Stimulated activated CD4-positive, alpha-beta T cell treated with anti-CD3 and anti-CD28 coated beads, TNF-alpha, amount 100 ng/mL, for 1 hour (primary cell): Measurements from ENCODE around the gene CDON.

Source experiments
- DNase-seq, 3 donors: peaks; one replicate each; pipeline ENCODE4 v3.0.0-alpha.2; 2020; ENCODE audit warnings: low read depth in 3 of 3, low spot score in 1 of 3

CDON gene

DNA sequence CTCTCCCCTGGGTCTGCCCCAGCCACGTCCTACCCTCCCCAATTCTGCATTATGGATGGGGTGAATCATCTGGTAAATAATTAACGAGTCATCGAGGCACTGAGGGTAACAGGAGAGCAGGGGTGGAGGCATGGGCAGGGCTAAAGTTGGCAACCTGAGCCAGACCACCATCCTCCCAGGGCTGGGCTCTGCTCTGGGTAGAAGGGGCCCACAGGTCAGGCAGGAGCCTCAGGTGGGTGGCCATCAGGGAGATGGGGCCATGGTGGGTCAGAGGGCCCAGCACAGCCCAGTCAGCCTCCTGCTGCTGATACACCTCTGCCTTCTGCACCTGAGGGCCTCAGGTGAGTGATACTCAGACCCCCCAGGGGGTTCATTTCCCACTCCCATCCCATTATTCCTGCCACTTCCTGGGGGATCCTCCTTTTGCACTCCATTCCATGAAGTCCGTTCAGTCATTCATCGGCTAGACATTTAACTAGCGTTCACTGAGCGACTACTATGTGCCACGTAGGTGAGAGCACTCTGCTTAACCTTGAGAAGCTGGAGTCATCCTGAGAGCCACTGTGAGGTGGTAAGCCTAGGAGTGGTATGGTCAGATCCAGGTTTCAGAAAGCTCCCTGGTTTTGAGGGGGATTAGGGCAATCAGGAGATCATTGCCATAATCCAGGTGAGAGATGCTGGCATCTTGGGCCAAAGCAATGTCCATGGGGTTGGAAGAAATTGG lies 116.7 kb downstream of the CDON start, which contains the start of gene VSIG10L2:
VSIG10L2 (plus strand) TSS at position 248 of the 724 bp plus-strand sequence; CDS start at position 260, 12 bp downstream.
- no peak for DNase-seq

DNA sequence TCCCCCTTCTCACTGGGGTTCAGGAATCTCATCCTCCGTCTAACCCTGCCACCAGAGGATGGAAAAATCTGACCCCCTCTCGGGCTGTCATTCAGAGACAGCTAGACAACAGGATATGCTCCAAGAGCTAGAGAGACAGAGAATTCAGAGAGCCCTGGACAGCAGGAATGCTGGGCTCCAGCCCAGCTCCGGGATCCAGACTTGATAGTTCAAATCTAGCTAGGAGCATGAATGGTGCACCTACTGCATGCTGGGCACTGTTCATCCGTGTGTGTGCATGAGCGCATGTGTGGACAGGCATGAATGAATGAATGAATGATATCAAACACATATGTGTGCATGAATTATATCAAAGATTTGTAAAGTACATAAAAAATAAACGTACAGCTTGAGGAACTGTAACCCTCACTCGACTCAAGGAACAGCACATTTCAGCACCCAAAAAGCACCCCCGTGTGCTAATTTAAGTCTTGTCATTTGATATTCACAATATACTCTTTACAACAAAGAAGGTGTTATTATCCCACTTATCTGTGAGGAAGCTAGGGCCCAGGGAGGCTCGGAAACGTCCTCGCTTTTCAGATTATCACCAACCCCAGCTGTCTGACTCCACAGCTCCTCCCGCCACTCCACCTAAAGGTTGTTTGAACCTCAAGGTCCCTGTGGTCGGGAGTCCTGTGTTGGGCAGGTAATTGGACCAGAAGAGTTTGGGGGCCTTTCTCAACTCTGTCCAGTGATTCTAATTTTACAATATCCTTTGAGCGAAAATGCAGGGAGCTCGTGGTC lies 117.5 kb downstream of the CDON start:
- no peak for DNase-seq

DNA sequence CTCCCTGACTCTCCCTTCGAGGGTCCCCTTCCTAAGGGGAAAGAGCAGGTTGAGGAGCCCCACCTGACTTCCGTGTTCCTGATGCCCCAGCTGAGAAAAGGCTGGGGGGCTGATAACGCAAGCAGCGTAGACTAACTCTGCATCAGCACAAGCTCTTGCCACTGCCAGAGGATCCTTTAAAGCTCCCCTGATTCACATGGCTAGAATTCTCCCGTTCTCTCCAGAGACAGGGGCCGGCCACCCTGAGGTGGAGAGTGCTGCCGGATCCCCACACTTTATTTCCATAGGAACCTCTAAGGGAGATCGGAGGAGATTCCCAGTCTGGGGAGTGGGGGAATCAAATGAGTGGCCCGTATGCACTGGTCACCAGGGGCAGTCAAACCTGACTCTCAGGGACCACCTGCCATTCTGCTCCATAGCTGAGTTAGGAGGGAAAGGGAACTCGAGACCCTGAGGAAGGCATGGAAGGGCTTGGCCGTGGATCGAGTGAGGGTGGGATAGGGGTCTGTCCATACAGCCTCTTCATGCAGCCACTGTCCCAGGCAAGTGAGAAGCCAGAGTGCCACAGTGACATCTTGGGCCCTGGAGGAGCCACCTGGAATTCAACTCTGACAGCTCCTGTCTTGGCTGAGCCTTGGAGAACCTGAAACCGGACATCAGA lies 118.2 kb downstream of the CDON start:
- DNase-seq, result no peak

DNA sequence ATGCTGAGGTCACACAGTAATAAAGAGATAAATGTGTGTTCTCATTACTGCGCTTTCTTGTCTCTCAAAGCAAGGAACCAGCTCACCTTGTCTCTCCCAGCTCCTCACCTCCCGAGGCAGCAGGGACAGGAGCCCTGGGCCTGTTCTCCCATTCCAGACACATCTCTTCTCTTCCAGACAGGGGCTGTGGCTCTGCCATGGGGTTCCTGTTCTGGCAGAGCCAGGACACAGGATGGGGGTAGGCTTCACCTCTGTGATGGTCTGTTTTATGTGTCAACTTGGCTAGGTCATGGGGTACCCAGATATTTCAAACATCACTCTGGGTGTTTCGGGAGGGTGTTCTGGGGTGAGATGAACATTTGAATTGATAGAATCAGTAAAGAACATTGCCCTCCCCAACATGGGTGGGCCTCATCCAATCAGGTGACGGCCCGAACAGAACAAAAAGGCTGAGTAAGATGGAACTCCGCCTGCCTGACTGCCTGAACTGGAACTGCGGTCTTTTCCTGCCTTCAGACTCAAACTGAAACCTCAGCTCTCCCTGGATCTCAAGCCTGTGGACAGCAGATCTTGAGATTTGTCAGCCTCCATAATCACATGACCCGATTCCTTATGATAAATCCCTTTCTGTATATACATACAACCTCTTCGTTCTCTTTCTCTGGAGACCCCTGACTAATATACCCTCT lies 118.9 kb downstream of the CDON start:
- no peak for DNase-seq

DNA sequence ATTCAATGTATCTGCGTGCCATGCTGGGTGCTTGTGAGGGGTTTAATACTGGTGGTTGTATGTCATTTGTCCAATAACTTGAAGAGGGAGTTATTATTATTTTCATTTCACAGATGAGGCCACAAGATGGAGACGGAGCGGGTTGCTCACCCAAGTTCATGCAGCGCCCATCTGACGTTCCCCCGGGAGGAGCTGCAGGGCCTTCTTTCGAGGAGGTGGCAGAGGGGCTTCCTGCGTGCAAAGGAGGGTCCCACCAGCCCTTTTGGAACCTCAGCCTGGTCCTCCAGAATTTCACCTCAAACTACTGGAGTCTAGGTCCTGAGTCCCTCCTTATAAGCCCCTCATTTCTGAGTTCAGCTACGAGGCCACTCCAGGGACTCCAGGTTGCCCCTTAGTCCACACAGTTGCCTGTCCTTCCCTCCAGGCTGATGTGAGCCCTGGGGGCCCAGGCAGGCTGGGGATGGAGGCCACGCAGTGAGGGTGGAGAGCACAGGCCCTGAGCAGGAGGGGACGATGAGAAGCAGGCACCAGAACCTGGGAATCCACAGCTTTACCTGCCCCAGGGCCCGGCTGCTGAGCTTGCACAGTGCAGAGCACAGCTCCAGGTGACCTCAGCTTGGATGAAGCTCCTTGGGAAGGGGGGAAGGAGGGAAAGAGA lies 119.8 kb downstream of the CDON start:
- no peak for DNase-seq

DNA sequence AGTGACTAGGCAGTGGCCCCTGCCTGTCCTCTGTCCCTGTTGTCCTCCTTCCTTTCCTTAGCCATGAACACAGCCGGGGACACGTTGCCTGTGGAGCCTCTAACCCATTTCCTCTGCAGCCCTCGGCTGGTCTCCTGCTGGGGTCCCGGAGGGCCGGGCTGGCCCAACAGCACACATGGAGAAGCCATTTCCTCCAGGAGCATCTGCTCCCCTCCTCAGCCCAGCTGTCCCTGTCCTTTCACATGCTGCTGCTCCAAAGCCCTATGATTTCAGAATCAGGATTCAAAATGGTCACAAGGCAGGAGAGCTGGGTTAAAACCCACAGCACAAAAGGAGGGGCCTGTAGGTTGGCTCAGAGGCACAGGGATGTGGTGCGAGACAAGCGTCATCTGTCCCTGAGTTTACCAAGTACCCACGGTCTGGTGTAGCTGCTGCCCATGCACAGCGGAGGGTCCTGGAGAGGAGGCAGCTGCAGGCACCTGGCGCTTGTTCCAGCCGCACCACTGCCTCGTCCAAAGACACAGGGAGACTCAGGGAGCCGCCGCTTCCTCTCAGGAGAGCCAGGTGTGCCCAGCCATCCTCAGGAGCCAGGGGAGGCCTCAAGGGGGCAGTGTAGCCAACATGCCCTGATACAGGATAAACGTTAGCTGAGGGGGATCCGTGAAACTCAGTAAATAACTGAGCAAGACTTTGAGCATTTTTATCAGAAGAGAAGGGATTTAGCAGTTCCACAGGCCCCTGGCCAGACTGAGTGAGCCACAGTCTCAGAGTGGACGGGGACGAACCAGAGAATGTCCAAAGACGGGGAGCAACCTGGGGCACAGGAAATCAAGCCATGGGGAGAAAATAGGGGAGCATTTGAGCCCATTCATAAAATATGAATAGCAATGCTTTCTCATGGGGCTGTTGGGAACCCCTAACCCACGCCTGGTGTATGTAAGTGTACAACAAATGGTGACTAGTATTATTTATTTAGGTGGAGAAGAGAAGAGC lies 120.8 kb downstream of the CDON start:
- peak in 1 of 3 donors; percentile 39 for DNase-seq

DNA sequence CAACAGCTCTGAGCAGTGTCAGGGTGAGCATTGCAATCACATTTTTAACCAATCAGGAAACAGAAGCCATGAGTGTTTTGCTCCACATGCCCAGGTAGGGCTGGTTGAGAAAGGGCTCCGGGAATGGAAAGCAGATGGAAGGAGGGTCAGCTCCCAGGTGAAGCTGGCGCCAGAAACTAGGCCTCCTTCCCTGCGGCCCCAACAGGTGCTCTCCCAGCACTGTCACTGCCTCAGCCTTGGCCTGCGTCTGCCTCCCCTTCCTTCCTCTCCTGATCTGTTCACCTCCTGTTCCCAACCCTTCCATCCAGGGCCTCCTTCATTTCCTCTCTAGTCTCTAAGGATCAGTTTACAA lies 121.4 kb downstream of the CDON start:
- no peak for DNase-seq

DNA sequence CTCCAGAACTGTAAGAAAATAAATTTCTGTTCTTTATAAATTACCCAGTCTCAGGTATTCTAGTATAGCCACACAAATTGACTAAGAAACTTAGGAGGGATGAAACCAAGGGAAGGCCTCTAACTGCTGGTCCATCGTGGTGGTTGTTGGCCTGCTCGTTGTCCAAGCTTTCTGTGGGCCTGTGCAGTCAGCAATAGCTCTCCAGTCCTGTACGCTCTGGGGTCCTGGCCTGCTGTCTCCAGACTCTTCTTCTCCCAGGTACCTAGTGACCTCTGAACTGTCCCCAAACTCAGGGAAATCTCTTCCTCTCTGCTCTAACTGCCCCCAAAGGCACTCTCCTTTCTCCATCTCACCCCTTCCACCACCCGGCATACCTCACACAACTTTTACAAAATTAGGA lies 122.5 kb downstream of the CDON start:
- DNase-seq, result no peak

DNA sequence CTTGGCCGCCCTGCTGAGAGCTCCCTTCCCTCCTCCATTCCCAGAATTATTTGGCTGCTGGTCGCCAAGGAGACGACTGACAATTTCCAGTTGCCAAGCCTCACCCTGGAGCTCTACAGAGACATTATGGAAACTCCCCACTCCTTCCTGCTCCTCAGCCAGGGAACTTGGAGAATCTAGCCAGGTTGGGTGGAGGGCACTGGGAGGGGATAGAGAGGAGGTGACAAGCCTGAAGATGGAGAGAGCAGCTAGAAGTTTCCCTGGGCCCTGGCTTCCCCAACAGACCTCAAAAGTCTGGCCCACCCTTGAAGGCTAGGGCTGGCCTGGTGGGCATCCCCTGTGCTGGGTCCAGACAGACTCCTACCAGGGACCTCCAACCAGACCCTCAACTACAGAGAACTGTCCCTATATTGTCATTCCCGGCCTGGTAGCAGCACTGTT lies 123.6 kb downstream of the CDON start:
- DNase-seq, result no peak

DNA sequence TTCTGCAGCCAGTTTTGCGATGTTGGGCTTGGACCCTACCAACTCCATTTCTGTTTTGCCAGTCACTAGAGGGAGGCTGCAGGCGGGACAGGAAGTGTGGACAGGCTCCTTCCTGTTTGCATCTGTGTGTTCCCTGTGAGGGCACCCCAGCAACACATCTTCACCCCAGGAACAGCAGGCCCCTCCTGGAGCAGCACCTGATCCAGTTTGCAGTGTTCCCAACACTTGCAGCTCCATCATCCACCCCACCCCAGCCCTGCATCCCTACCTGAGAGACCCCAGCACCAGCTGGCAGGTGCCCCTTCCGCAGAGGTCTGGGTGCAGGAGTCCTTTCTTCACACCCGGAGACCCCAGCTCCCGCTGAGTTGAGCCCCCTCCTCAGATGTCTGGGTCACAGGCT lies 124.2 kb downstream of the CDON start:
- DNase-seq, result no peak

DNA sequence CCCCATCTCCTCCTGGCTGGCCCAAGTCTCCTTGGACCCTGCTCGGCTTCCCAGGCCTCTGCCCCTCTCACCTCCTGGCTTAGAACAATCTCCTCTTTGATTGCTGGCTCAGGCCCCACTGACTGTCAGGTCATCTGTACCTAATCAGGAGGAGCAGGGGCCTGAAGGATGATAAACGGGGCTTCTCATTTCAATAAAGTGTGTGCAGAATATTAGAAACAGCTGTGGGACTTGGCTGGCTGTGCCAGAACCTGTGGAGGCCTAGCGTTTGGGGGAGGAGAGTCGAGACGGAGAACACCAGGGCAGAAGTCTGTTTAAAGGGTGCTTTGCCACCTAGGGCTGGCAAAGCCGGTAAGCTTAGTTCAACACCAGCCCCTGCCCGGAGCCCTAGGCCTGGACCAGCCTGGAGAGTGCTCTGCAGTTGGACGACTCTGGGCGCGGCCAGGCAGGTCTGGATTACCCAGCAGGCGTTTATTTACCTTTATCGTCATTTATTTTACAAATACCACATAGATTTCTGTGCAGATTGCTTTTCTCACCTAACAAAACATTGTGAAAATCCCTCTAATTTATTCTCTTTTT lies 127.0 kb downstream of the CDON start:
- DNase-seq, result no peak

DNA sequence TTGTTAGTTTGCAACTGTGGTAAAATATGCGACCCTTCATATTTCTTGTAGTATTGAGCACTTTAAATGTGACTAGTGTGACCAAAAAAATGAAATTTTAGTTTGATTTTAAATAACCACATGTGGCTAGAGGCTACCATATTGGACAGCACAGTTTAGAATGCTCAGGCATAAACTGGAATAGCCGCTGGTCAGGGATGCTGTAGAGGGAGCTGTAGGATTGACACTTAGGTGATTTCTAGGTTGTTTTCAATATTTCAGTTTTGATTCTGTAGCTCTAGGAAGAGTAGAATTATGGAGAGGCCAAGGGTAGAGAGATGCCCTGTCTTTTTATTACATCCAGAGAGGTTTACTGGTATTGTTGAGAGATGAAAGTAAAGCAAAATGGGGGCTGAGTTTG lies 127.6 kb downstream of the CDON start:
- DNase-seq, result no peak

DNA sequence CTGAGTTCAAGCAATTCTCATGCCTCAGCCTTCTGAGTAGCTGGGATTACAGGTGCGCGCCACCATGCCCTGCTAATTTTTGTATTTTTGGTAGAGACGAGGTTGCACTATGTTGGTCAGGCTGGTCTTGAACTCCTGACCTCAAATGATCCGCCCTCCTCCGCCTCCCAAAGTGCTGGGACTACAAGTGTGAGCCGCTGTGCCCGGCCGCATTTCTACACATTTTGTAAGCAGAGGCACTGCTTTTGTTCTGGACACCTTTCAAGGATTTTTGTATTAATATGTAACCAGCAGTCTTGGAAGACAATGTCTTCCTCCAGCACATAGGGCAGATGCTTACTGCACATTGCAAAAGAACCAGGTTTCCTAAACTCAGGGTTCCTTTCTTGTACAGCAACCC lies 128.2 kb downstream of the CDON start:
- DNase-seq, result no peak

DNA sequence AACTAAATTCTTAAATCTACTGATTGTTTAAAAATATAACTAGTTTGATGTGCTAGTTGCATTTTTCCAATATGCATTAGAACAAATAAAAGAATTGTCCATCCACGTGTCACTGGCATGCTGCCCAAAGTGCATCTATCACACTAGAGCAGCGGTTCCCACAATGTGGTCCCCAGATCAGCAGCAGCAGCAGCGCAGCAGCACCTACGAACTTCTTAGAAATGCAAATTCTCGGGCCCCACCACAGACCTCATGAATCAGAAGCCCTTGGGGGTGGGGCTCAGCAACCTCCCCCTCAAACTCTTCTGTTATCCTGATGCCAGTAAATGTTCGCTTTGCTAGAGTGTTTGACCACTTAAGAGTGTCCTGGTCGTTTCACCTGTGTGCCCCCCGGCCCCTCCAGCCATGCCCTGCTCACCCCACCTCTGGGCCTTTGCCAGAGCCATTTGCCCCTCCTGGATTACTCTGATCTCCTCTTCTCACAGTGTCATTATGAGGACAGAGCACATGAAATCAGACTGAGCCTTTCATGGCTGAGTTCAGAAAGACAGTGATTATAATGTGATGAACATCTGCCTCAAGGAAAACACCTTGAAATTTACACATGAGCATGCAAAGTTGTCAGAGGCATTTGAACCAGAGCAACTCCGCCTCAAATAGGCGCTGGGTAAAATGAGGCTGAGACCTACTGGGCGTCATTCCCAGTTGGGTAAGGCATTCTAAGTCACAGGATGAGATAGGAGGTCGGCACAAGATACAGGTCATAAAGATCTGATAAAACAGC lies 129.4 kb downstream of the CDON start:
- no peak for DNase-seq

DNA sequence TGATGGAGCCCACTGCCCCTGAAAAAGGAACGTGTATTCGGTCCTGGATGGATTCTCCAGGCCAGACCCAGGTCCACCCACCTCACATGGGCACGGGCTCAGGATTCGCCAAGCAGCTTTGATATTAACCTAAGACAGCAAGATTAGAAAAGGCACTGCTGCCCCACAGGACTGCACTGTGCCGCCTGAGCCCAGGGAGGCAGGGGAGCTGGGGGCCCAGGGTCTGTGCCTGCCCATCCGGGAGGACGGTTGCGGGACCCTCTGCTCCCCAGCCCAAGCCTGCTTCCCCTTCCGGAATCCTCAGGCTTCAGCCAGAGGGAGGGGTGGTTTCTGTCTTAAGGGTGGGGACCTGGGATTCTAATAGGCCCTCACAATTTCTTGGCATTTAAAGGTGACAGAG lies 130.4 kb downstream of the CDON start:
- no peak for DNase-seq

DNA sequence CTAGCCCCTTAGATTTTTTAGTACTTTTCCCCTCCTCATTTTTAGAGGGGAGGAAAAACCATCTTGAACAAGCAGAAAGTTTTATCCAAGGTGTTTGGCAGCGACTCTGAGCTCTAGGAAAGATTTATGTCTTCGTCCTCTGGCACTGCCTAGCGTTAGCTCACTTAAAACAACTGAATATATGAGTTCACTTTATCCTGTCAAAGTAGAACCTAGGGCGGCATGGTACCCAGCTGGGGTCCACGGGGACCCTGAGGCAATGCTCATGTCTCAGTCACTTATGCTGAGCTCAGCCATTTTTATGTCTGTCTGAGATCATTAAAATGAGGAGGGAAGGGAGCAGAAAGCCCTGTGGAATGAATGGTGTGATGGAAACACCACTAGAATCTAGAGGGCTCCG lies 131.0 kb downstream of the CDON start:
- no peak for DNase-seq

DNA sequence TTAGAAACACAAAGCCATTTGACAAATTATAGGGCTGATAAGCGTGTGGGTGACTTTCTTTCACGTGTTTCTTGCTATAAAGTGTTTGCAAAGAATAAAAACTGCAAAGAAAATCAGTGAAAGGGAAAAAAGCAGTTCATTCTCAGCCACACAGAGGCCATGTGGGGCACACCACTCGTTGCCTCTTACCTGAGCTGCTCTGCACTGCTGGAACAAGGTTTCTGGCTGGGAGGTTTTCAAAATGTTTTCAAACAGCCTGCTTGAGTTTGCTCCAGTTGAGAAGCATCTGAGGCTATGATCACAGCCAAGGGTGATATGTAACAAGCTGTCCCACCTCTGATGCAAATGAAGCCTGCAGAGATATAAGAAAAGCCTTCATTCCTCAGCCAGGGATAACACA lies 131.6 kb downstream of the CDON start:
- no peak for DNase-seq

DNA sequence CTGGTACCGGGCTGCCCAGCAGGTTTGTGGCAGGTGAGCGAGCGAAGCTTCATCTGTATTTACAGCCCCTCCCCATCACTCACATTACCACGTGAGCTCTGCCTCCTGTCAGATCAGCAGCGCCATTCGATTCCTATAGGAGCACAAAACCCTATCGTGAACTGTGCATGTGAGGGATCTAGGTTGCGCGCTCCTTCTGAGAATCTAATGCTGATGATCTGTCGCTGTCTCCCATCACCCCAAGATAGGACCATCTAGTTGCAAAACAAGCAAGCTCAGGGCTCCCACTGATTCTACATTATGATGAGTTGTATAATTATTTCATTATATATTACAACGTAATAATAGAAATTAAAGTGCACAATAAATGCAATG lies 132.6 kb downstream of the CDON start:
- no peak for DNase-seq
